ENCODE measurements around the gene PARM1.

DNA sequence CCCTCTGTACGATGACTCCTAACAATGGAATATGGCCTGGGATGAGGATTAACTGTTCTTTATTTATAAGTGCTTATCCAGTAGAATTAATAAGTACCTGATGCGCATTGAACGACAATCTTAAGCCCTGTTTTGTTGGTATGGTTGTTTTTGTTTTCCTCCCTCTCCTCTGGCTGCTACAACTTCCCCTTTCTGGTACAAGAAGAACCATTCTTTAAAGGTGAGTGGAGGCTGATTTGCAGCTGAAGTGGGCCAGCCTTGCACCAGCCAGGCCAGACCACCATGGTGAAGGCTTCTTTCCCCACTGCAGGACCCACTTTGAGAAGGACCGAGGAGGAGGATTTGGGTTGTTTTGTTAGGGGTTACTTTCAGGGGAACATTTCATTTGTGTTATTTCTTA is 113.3 kb downstream of the PARM1 start:
- TF ChIP-seq, protein P1, sequence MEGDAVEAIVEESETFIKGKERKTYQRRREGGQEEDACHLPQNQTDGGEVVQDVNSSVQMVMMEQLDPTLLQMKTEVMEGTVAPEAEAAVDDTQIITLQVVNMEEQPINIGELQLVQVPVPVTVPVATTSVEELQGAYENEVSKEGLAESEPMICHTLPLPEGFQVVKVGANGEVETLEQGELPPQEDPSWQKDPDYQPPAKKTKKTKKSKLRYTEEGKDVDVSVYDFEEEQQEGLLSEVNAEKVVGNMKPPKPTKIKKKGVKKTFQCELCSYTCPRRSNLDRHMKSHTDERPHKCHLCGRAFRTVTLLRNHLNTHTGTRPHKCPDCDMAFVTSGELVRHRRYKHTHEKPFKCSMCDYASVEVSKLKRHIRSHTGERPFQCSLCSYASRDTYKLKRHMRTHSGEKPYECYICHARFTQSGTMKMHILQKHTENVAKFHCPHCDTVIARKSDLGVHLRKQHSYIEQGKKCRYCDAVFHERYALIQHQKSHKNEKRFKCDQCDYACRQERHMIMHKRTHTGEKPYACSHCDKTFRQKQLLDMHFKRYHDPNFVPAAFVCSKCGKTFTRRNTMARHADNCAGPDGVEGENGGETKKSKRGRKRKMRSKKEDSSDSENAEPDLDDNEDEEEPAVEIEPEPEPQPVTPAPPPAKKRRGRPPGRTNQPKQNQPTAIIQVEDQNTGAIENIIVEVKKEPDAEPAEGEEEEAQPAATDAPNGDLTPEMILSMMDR (conservative IDR thresholded peaks at IDR 0.05): no peak
- TF ChIP-seq ZFX (IDR thresholded peaks at IDR 0.05): no peak
